Nasal cavity respiratory epithelium epithelial cell of viscerocranial mucosa (primary cell): Measurements from ENCODE around the gene GCNT1. TPM values are rescaled to one million over a fixed set of nuclear protein-coding genes. Genes with fewer than 3 reads are reported as not detected.

Source experiments
- total RNA-seq: library from RNA; depleted of rRNA; stranded (reverse); fragments of >200 nt; gene quantifications from 2 replicates; pipeline ENCODE4 v1.2.3, GENCODE V29; 2014

The GCNT1 gene
- total RNA-seq: 2.4 and 27.4 TPM in 2 replicates

GRCh38 chr9:76458903-76459693, at the start of gene GCNT1:
Gene GCNT1, plus strand, starts transcription at chr9:76459182. Its CDS starts 43,200 bp downstream, at chr9:76502382.

Other genes starting within 250 kb of the GCNT1 start
- 24.6 and 39.3 TPM in 2 replicates for gene RFK, start 64.8 kb upstream of the GCNT1 start, total RNA-seq